ENCODE measurements around the gene RTP2.

GRCh38 chr3:187746059-187746441 is 43.7 kb upstream of the RTP2 start:
- no peak for TF ChIP-seq EZH2 (IDR thresholded peaks at IDR 0.05)
- TF ChIP-seq POLR2AphosphoS5 (IDR thresholded peaks at IDR 0.05; ENCODE audit: borderline replicate concordance, low read depth, low read length): no peak
- TF ChIP-seq FOXP2 (optimal IDR thresholded peaks at IDR 0.05; ENCODE audit: control extremely low read depth, extremely low read length, insufficient read depth): no peak

All from SK-N-MC (cell line).